HG02610 (cell line): ENCODE results near the gene TSHR.
"Not testable (repeated sequence)": the region's sequence is repeated elsewhere in the genome, so short reads cannot be mapped to it uniquely, and the experiment has no call there.

Experiments
- ATAC-seq: cut with Tn5 transposase; IDR thresholded peaks from one replicate; pipeline ENCODE4 v1.9.1; 2021; ENCODE audit warnings: mild to moderate bottlenecking, moderate library complexity; ENCODE audit not compliant: unreplicated experiment

Gene TSHR

GRCh38 chr14:80988735-80989429 is 33.5 kb downstream of the TSHR start:
- ATAC-seq = peak; percentile 63

GRCh38 chr14:80992580-80992979 is 37.2 kb downstream of the TSHR start:
- no peak for ATAC-seq

GRCh38 chr14:80996049-80996901 is 40.9 kb downstream of the TSHR start:
- peak; percentile 85 for ATAC-seq

- ATAC-seq = no peak
Measured at GRCh38 chr14:81001447-81001846, 46.0 kb downstream of the TSHR start.

GRCh38 chr14:81004575-81004974 is 49.2 kb downstream of the TSHR start:
- ATAC-seq = no peak

- no peak for ATAC-seq
Measured at GRCh38 chr14:81005540-81006228, 50.3 kb downstream of the TSHR start.

- no peak for ATAC-seq
Measured at GRCh38 chr14:81006266-81006665, 50.8 kb downstream of the TSHR start.

GRCh38 chr14:81007131-81007530 is 51.7 kb downstream of the TSHR start:
- no peak for ATAC-seq

- no peak for ATAC-seq
Measured at GRCh38 chr14:81009346-81009745, 53.9 kb downstream of the TSHR start.

GRCh38 chr14:81018251-81018650 is 62.8 kb downstream of the TSHR start:
- ATAC-seq = no peak

GRCh38 chr14:81018684-81019083 is 63.3 kb downstream of the TSHR start:
- ATAC-seq = no peak

GRCh38 chr14:81019113-81019512 is 63.7 kb downstream of the TSHR start:
- not testable (repeated sequence) for ATAC-seq

- ATAC-seq = no peak
Measured at GRCh38 chr14:81023095-81023710, 67.8 kb downstream of the TSHR start.

GRCh38 chr14:81028461-81028860 is 73.0 kb downstream of the TSHR start:
- ATAC-seq = no peak

GRCh38 chr14:81031488-81031887 is 76.1 kb downstream of the TSHR start:
- no peak for ATAC-seq

- no peak for ATAC-seq
Measured at GRCh38 chr14:81033698-81034240, 78.3 kb downstream of the TSHR start.

GRCh38 chr14:81042438-81042837 is 87.0 kb downstream of the TSHR start:
- no peak for ATAC-seq

GRCh38 chr14:81051547-81051946 is 96.1 kb downstream of the TSHR start:
- no peak for ATAC-seq

- ATAC-seq = not testable (repeated sequence)
Measured at GRCh38 chr14:81054057-81054456, 98.6 kb downstream of the TSHR start.

- no peak for ATAC-seq
Measured at GRCh38 chr14:81055971-81056370, 100.5 kb downstream of the TSHR start.

GRCh38 chr14:81062380-81062779 is 107.0 kb downstream of the TSHR start:
- no peak for ATAC-seq
